ENCODE data around the gene FGD4.
A peak's percentile ranks its signal among the peaks of the same experiment; 100 is the strongest.

Gene FGD4

GRCh38 chr12:32568228-32568627, 168.9 kb downstream of the FGD4 start:
- DNase-seq, result peak; percentile 85

- no peak for DNase-seq
These were observed 169.9 kb downstream of the FGD4 start for GRCh38 chr12:32569259-32569658.

- DNase-seq, result no peak
These were observed 175.2 kb downstream of the FGD4 start for GRCh38 chr12:32574585-32574984.

GRCh38 chr12:32577328-32577727, 178.0 kb downstream of the FGD4 start:
- DNase-seq, result no peak

- DNase-seq, result no peak
These were observed 184.2 kb downstream of the FGD4 start for GRCh38 chr12:32583534-32583933.

GRCh38 chr12:32585680-32586079, 186.3 kb downstream of the FGD4 start:
- no peak for DNase-seq

GRCh38 chr12:32586390-32586789, 187.0 kb downstream of the FGD4 start:
- DNase-seq, result peak; percentile 5

- no peak for DNase-seq
These were observed 188.5 kb downstream of the FGD4 start for GRCh38 chr12:32587581-32588495.

GRCh38 chr12:32588604-32589003, 189.2 kb downstream of the FGD4 start:
- DNase-seq, result no peak

GRCh38 chr12:32589165-32589865, 190.0 kb downstream of the FGD4 start:
- DNase-seq, result no peak

GRCh38 chr12:32595251-32595650, 195.9 kb downstream of the FGD4 start:
- DNase-seq, result no peak

- DNase-seq, result no peak
These were observed 196.7 kb downstream of the FGD4 start for GRCh38 chr12:32596030-32596429.

- DNase-seq, result no peak
These were observed 199.3 kb downstream of the FGD4 start for GRCh38 chr12:32598688-32599087.

- DNase-seq, result no peak
These were observed 201.3 kb downstream of the FGD4 start for GRCh38 chr12:32600681-32601080.

GRCh38 chr12:32603071-32603470, 203.7 kb downstream of the FGD4 start:
- no peak for DNase-seq

- no peak for DNase-seq
These were observed 204.5 kb downstream of the FGD4 start for GRCh38 chr12:32603858-32604257.

GRCh38 chr12:32604565-32604964, 205.2 kb downstream of the FGD4 start:
- no peak for DNase-seq

- no peak for DNase-seq
These were observed 206.2 kb downstream of the FGD4 start for GRCh38 chr12:32605326-32606095.

GRCh38 chr12:32606443-32606842, 207.1 kb downstream of the FGD4 start:
- DNase-seq, result no peak

GRCh38 chr12:32609966-32610365, 210.6 kb downstream of the FGD4 start:
- no peak for DNase-seq

GRCh38 chr12:32611986-32612385, 212.6 kb downstream of the FGD4 start:
- DNase-seq, result no peak

- DNase-seq, result no peak
These were observed 213.6 kb downstream of the FGD4 start for GRCh38 chr12:32612658-32613614.
